Measurements from ENCODE around the gene PTPRF. TPM values are rescaled to one million over a fixed set of nuclear protein-coding genes. Genes with fewer than 3 reads are reported as not detected.
A peak's percentile ranks its signal among the peaks of the same experiment; 100 is the strongest.

PTPRF gene
- total RNA-seq, 1 experiment from 2014 or later: 11.6 TPM

GRCh38 chr1:43660355-43660754 lies 129.7 kb downstream of the PTPRF start:
- DNase-seq (ENCODE audit: low spot score): no peak

- DNase-seq (ENCODE audit: low spot score): no peak
These were observed 133.7 kb downstream of the PTPRF start for GRCh38 chr1:43664369-43664768.

- DNase-seq (ENCODE audit: low spot score): no peak
These were observed 135.9 kb downstream of the PTPRF start for GRCh38 chr1:43666608-43667007.

GRCh38 chr1:43668956-43669355 lies 138.3 kb downstream of the PTPRF start:
- no peak for DNase-seq (ENCODE audit: low spot score)

GRCh38 chr1:43669878-43670277 lies 139.2 kb downstream of the PTPRF start:
- DNase-seq (ENCODE audit: low spot score): no peak

- peak; percentile 1 for DNase-seq (ENCODE audit: low spot score)
These were observed 140.5 kb downstream of the PTPRF start for GRCh38 chr1:43671193-43671592.

- peak; percentile 1 for DNase-seq (ENCODE audit: low spot score)
These were observed 141.1 kb downstream of the PTPRF start for GRCh38 chr1:43671626-43672330.

GRCh38 chr1:43673261-43673660 lies 142.6 kb downstream of the PTPRF start:
- no peak for DNase-seq (ENCODE audit: low spot score)

Other genes with a start within 250 kb of the PTPRF start
- not detected in 2 replicates for gene C1orf210, start 245.3 kb upstream of the PTPRF start, total RNA-seq (2014; rRNA removed; shearing (Covaris generic))
- gene TIE1, start 229.9 kb upstream of the PTPRF start, total RNA-seq (2014; rRNA removed; shearing (Covaris generic)): 0.04 TPM in 1 of 2 replicates, not detected in the other
- not detected in 2 replicates for gene MPL, start 193.1 kb upstream of the PTPRF start, total RNA-seq (2014; rRNA removed; shearing (Covaris generic))
- 313 and 327 TPM in 2 replicates for gene CDC20, start 171.9 kb upstream of the PTPRF start, total RNA-seq (2014; rRNA removed; shearing (Covaris generic))
- gene ELOVL1, start 162.9 kb upstream of the PTPRF start, total RNA-seq (2014; rRNA removed; shearing (Covaris generic)): 120 and 138 TPM in 2 replicates
- 113 and 119 TPM in 2 replicates for gene MED8, start 141.1 kb upstream of the PTPRF start, total RNA-seq (2014; rRNA removed; shearing (Covaris generic))
- gene SZT2, start 141.0 kb upstream of the PTPRF start, total RNA-seq (2014; rRNA removed; shearing (Covaris generic)): 4.2 and 6.3 TPM in 2 replicates
- 32.4 and 35.1 TPM in 2 replicates for gene HYI, start 77.0 kb upstream of the PTPRF start, total RNA-seq (2014; rRNA removed; shearing (Covaris generic))
- 29.4 and 30.8 TPM in 2 replicates for gene KDM4A, start 119.3 kb downstream of the PTPRF start, total RNA-seq (2014; rRNA removed; shearing (Covaris generic))
- gene ST3GAL3, start 176.7 kb downstream of the PTPRF start, total RNA-seq (2014; rRNA removed; shearing (Covaris generic)): 10.7 and 12.1 TPM in 2 replicates